Stimulated activated CD4-positive, alpha-beta T cell treated with anti-CD3 and anti-CD28 coated beads, Interleukin-1b, Interleukin-23, amount 100 ng/mL, for 1 hour (primary cell): ENCODE measurements around the gene MYO1F.

Experiments used
- DNase-seq, 2 donors: peaks; one replicate each; pipeline ENCODE4 v3.0.0-alpha.2; 2020; ENCODE audit warnings: low read depth in 2 of 2

Gene MYO1F

DNA sequence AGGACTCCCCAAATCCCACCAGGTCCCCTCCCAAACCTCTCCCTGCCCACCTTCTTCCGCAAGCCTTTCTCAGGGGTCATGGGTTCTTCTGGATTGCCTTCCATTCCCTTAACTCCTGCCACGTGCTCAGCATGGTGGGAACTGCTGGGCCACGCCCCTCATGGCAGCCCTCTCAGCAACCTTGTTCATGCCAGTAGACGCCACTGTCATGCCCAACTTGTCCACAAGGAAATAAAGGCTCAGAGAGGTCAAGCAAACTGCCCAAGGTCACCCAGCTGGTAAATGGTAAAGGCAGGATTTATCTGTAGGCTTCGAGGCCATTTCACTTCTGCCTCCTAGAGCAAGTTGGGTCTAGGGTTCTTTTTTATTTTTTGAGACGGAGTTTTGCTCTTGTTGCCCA lies 85.7 kb downstream of the MYO1F start:
- DNase-seq, result no peak

DNA sequence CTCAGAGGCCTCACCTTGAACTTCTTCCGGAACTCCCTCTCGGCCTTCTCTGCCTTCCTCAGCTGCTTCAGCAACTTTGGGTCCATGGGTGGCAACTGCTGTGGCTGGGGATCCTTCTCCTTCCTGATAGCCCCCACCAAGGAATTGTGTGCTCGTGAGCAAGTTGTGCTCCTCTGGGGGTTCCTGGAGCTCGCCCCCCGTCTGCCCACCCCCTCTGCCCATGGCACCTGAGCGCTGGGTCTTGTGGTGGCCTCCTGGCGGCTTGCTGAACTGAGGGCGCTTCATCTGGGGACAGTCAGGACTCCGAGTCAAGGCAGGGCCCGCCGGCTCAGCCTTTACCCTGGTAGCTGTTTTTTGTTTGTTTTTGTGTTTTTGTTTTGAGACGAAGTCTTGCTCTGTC lies 86.4 kb downstream of the MYO1F start:
- DNase-seq, result no peak

DNA sequence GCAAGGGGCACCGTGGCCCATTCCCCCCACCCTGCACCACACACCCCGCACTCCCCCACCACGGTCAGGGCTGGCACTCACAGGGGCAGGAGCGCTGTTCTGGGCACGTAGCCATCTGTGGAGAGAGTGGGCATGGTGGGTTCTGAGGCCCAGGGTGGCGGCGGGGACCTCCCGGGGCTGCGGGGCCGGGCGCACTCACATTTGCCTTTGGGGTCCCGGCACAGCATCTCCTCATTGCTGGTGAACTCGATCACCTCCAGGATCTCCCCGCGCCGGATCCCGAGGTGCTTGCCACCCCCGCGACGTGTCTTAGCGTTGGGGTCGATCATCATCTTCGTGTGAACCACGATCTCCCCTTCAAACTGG lies 86.9 kb downstream of the MYO1F start:
- DNase-seq, result no peak

DNA sequence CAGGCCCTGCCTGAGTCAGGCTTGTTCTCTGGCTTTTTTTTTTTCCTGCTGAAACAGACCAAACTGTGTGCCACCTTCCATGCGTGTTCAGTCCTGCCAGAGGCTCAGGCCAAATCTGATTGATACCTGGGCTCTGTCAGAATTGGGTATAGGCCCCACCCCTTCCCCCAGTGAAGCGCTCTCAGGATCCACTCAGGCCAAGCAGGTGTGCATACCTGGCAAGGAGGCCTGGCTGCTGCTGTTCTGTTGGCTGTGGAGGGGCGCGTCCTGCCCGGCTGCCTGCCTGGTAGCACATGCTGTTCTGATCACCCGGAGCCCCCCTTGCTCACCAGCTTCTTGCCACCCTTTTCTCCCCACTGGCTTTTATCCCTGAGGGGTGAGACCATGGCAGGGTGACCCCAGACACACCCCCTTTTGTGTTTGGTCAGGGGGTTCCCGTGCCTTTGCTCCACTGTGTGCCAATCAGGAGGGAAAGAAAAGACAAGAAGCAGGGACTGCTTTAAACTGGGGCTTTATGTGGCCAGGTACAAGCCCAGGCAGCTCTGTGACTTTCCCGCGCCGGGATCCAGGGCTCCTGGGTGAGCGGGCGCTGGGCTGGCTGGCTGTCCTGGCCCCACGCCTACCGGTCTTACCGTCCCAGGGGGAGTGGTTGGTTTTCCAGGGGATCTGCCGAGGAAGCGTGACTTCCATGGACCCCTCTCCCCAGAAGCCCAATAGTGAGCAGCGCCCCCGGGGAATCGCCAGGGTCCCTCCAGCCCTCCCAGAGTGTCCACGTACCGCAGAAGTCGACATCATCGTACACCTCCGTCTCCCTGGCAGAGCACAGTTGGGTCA lies 87.5 kb downstream of the MYO1F start:
- DNase-seq, result no peak

DNA sequence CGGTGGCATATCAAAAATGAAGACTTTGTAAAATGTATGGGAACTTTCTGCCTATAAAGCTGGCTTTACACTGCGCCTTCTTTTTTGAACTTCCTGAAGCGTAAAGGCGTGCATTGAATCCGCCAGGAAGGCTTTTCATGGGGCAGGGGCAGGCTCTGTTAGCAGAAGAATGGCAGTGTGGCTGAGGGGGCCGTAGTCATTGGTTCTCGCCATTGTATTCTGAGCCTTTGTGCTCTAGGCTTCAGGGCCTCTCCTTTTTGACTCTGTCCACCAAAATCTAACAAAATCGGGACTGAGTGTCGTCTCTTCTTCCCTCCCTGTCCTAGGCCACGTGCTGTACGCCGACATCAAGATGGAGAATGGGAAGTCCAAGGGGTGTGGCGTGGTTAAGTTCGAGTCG lies 88.9 kb downstream of the MYO1F start:
- DNase-seq, result no peak

DNA sequence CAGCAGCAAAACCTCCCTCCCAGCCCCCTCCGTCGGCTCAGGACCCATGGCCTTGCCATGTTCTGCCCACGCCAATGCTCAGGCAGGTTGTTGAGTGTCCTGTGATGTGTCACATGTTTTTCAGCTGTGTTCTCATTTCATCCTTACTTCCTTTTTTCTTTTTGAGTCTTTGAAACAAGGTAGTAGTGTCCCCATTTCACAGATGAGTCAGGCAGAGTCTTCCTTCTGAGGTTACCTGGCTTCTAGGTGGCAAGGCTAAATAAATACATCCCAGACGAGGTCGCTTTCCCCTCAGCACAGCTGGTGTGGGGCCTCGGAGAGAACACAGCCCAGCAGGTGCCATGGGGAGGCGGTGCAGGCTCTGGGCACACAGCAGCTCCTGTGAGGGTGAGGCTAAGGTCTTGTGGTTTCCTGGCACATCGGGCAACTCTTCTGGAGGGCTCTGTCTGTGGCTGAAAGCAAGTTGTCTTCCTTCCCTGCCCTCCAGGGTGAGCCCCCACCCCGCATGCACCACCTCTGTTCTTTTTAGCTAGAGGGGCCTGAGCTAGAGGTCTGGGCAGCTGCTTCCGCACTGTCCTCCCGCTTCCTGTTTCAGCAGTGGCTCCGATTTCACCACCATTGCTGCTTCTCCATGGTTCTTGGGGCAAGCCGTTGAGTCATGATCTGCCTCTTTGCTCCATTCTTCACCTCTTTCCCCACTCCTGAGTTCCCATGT lies 89.9 kb downstream of the MYO1F start:
- peak in 1 of 2 donors; percentile 31 for DNase-seq

DNA sequence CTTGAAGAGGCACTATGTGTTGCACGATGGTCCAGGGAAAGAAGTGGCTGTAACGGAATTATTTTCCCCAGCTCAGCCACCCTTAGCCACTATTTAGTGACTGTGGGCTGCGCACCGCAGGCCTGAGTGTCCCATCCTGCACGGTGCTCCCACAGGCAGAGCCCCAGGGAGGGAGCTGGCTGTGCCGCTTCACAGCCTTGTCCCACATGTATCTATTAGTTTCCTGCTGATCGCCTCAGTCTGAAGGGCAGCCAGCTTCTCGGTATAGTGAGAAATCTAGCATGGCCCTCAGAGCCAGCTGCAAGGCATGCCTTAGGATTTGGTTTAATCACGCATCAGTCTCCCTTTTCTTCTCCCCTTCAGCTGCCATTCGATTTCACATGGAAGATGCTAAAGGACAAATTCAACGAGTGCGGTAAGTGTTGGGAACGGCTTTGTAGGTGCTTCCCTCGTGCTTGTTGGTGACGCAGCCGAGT lies 90.5 kb downstream of the MYO1F start:
- DNase-seq, result no peak

DNA sequence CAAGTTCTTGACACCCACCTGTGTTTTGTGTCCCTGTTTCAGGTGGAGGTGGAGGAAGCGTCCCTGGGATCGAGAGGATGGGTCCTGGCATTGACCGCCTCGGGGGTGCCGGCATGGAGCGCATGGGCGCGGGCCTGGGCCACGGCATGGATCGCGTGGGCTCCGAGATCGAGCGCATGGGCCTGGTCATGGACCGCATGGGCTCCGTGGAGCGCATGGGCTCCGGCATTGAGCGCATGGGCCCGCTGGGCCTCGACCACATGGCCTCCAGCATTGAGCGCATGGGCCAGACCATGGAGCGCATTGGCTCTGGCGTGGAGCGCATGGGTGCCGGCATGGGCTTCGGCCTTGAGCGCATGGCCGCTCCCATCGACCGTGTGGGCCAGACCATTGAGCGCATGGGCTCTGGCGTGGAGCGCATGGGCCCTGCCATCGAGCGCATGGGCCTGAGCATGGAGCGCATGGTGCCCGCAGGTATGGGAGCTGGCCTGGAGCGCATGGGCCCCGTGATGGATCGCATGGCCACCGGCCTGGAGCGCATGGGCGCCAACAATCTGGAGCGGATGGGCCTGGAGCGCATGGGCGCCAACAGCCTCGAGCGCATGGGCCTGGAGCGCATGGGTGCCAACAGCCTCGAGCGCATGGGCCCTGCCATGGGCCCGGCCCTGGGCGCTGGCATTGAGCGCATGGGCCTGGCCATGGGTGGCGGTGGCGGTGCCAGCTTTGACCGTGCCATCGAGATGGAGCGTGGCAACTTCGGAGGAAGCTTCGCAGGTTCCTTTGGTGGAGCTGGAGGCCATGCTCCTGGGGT lies 91.5 kb downstream of the MYO1F start:
- no peak for DNase-seq

DNA sequence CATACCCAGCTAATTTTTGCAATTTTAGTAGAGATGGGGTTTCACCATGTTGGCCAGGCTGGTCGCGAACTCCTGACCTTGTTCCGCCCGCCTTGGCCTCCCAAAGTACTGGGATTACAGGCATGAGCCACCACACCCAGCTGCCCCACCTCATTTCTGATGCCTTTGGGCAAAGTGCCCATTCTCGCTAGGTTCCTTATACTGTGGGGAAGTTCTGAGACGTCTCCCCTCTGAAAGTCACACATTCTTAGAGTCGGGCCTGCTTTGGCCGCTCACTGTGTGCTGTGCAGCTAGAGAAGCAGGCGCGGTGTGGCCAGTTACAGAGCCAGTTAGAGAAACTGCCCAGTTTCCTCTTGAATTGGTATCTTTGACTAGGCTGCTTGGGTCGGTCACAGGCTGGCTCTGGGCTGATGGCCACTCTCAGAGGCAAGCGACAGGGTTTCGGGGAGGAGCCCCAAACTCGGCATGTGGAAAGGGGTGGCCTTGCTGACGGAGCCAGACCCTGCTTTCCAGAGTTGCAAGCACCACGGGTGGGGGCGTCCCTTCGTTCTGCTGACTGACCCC lies 92.8 kb downstream of the MYO1F start:
- no peak for DNase-seq

DNA sequence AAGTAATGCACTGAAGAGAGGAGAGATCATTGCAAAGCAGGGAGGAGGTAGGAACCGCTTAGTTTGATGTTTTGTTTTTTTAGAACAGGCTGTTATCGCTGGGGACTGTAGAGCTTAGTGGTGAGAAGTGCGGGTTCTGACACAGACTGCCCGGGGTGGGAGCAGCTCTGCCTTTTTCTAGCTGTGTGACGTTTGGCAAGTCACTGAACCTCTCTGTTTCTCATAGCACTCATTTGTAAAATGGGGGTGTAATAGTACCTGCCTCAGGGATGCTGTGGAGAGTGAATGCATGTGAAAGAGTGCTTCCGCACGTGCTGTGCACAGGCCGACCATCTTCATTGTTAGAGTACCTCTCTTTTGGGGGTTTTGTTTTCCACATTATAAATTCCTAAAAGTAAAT lies 94.1 kb downstream of the MYO1F start:
- no peak for DNase-seq

DNA sequence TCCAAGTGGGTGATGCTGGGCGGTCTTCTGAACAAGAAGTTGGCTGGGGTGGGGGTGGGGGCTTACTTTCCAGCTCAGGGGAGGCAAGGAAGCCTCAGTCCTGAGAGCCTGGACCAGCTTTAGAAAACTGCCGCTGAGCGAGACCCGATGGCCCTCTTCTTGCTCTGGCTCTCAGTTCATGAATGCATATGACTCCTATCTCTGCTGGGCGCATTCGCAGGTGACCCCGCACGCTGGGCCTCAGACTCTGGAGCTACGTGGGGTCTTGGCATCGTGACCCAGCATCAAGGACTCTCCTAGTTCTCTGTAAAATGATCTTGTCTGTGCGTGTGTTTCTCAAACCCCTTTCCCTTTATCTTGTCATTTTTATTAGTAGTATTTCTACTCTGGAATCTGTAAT lies 94.5 kb downstream of the MYO1F start:
- no peak for DNase-seq

DNA sequence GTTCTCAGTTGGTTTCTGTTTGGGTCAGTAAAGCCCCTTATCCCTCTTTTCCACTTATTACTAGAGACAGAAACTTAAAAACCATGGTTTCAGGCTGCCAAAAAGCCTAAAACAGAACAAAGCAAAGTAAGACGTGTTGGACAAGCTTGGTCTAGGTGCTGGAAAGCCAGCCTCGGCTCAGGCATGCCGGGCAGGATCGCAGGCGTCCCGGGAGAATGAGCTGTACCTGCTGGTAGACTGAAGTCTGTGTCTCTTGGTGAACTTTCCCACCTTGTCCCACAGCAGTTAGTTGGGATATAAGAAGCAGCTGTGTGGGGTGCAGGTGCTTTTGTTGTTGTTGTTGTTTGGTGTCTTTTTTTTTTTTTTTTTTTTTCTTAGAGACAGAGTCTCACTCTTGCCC lies 95.6 kb downstream of the MYO1F start:
- no peak for DNase-seq

DNA sequence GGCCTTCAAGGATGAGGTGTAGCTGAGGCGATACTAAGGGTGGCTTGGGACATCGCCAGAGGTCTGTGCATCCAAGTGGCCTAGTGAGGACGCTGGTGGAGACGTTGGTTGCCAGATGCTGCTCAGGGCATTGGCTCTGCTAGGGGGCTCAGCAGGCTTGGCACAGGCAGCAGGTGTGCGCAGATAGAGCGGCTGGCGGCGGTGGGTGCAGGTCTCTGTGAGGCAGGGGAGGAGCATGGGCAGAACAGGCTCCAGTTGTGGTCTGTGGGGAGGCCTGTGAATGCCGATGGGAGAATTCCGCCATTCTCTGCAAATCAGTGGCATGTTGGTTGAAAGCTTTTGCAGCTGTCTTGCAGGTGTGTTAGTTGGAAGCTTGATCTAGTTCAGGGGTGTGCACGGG lies 96.0 kb downstream of the MYO1F start:
- no peak for DNase-seq

DNA sequence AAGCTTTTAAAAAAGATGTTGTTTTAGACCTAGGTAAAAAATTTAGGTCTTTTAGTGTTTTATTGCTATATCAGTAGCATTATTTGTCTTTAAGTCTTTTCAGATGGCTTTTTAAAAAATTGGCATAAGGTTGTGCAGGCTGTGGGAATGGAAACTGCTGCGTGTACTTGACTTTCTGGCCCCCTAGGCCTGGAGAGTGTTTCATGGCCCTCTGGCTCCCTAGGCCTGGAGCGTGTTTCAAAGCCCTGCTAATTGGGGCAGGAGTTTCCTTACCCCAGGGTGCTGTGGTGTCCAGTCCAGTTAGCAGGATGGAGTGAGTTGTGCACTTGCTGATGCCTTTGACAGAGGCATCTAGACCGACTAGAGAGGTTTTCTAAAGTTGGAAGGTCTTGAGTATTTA lies 98.6 kb downstream of the MYO1F start:
- no peak for DNase-seq

DNA sequence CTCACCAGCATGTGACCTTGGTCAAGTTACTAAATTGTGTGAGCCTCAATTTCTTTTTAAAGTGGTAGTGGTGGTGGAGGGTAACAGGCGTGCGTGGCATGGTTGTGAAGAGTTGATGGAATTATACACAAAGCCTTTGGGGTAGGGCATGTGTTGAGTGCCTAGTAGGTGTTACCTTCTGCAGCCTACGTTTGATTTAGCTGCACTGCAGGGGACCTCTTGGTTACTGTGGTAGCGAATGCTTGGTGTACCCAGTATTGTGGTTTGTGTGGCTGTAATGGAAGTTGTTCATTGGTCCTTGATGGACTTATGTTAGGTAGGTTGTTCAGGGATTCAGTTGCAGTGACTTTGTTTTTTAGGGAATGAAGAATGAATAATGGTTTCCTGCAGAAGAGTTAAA lies 99.4 kb downstream of the MYO1F start:
- no peak for DNase-seq

DNA sequence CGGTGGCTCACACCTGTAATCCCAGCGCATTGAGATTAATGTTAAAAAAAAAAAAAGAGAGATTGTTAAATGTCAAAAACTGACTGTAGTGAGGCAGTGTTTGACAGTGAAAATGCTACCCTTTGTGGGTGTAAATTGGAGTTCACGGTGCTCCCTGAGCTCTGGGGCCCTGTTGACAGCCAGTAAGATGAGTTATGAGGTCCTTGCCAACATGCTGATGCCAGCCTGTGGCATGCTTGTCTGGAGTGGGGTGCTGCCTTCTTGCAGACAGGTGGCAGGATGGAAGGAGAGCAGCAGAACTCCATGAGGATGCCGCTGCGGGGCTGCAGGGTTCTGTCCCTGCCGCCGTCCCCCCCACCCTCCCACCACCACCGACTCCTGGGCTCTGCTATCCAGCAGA lies 100.7 kb downstream of the MYO1F start:
- no peak for DNase-seq

DNA sequence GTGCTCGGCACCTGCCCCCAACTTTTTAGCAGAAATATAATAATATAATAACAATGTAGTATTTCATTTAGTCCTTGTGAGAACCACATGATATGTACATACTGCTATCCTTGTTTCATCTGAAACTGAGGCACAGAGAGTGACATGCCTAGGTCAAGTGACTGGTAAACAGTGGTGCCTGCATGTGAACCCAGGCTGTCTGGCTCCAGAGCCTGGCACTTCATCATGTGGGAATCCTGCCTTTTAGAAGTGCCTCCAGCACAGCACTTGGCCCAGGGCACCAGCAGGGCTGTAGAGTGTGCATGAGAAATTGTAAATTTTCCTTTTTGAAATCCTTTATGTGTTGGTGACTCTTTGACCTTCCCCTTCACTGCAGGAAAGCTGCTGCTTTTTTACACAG lies 102.2 kb downstream of the MYO1F start:
- no peak for DNase-seq

DNA sequence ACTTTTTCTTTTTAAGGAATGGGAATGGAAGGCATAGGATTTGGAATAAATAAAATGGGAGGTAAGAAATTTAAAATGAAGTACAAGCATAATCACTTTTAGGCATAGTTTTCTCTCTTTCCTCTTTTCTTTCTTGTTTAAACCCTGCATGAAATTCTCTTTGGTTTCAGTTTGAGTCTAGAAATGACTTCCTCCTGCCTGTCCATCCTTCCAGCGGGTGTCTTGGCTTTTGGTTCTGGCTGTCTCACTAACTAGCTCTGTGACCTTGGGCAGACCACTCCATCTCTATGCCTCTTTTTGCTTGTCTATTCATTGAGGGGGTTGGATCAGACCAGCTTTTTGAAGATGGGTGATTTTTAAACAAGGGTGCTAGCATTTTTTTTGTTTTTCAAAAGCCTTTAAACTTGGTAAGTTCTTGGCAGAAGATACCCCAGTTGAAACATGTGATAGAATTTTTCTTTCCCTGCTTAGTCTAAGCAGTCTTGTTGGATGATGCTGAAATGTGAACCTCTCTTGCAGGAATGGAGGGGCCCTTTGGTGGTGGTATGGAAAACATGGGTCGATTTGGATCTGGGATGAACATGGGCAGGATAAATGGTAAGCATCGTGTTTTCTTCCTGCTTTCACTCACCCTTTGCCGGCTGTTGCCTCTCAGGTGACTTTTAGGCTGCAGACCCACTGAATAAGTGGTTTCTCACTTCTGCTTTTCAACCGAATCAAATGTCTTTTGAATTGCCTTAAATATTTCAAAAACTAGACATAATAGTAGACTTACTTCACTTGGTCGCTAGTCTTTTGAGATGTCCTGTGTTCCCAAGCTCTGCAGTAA lies 103.4 kb downstream of the MYO1F start:
- DNase-seq, result no peak
